Endothelial cell of umbilical vein (primary cell): Measurements from ENCODE around the gene ADAT3. TPM values are rescaled to one million over a fixed set of nuclear protein-coding genes. Genes with fewer than 3 reads are reported as not detected.

Source experiments
- BruUV-seq: library from RNA; stranded (reverse); fragments of 400-500 nt; replicated peaks from 2 replicates; lab custom pipeline; 2021; lab: Mats Ljungman, UMichigan
- CTCF ChIA-PET: fragments of 300-600, 350-600 bp; sonication (Branson Sonifier 250); formaldehyde crosslinking; loops from one replicate; lab custom pipeline; 2021; ENCODE audit warnings: antibody characterized with exemption, inconsistent platforms; lab: Charles Lee
- POLR2A ChIA-PET: fragments of 300-600, 350-600 bp; sonication (Branson Sonifier 250); formaldehyde crosslinking; loops from one replicate; lab custom pipeline; 2021; ENCODE audit warnings: antibody characterized with exemption, inconsistent platforms; lab: Charles Lee
- DNase-seq: peaks from one replicate; pipeline ENCODE4 v3.0.0-alpha.2; 2011; ENCODE audit warnings: low read depth, low spot score
- FAIRE-seq: peaks from 2 replicates; lab custom pipeline; 2011; peaks lifted over from hg19 to GRCh38; lab: Jason Lieb, UNC
- H2AFZ ChIP-seq: 2 replicates; pipeline ENCODE4 v1.6.0; 2012; ENCODE audit warnings: low read depth, low read length, control low read depth, inconsistent platforms
- H3K27ac ChIP-seq: 2 replicates; pipeline ENCODE4 v1.5.1; 2011; ENCODE audit warnings: low read depth, mild to moderate bottlenecking, control low read depth, low read length, moderate library complexity; ENCODE audit not compliant: insufficient read depth
- H3K27me3 ChIP-seq, 2 experiments: 2 replicates each; pipeline versions ENCODE4 v1.6.0 to v1.6.1; 2011; ENCODE audit warnings: low read length in 2 of 2, mixed read lengths in 1 of 2; ENCODE audit not compliant: control insufficient read depth in 2 of 2, insufficient read depth in 2 of 2
- H3K36me3 ChIP-seq, 2 experiments: 2 replicates in 1 of 2; 3 replicates in 1 of 2; pipeline ENCODE4 v1.5.1; 2011; ENCODE audit warnings: low read length in 2 of 2, mild to moderate bottlenecking in 1 of 2, moderate library complexity in 1 of 2; ENCODE audit not compliant: control insufficient read depth in 2 of 2, insufficient read depth in 2 of 2; ENCODE audit errors: extremely low read depth in 1 of 2
- H3K4me1 ChIP-seq: 3 replicates; pipeline ENCODE4 v1.5.1; 2011; ENCODE audit warnings: mild to moderate bottlenecking, low read length; ENCODE audit not compliant: control insufficient read depth, insufficient read depth; ENCODE audit errors: extremely low read depth
- H3K4me2 ChIP-seq: 2 replicates; pipeline ENCODE4 v1.6.1; 2011; ENCODE audit warnings: low read length, control low read depth, mixed read lengths; ENCODE audit not compliant: insufficient read depth
- H3K4me3 ChIP-seq, 3 experiments: fragments of 200-600 bp in 1 of 3; sonication (generic), shearing (Covaris generic) in 1 of 3; replicated peaks in 1 of 3; 2 replicates each; pipeline ENCODE4 v1.5.1; 2011 to 2016; ENCODE audit warnings: control low read depth in 3 of 3, low read length in 3 of 3, mild to moderate bottlenecking in 2 of 3, inconsistent platforms in 1 of 3, low read depth in 1 of 3, moderate library complexity in 1 of 3; ENCODE audit not compliant: insufficient read depth in 1 of 3
- H3K79me2 ChIP-seq: 2 replicates; pipeline ENCODE4 v1.6.0; 2012; ENCODE audit warnings: low read length, inconsistent platforms; ENCODE audit not compliant: control insufficient read depth, insufficient read depth
- H3K9ac ChIP-seq: replicated peaks from 2 replicates; pipeline ENCODE3; 2011; ENCODE audit warnings: low read length, control low read depth; ENCODE audit not compliant: insufficient read depth; ENCODE audit errors: extremely low read depth
- H3K9me1 ChIP-seq: replicated peaks from 3 replicates; pipeline ENCODE4 v1.6.0; 2011; ENCODE audit warnings: mild to moderate bottlenecking, low read length; ENCODE audit not compliant: control insufficient read depth, insufficient read depth; ENCODE audit errors: extremely low read depth
- H3K9me3 ChIP-seq: replicated peaks from 2 replicates; pipeline ENCODE4 v1.5.1; 2012; ENCODE audit warnings: low read length, inconsistent platforms; ENCODE audit not compliant: control insufficient read depth, insufficient read depth
- H4K20me1 ChIP-seq: replicated peaks from 2 replicates; pipeline ENCODE3; 2011; ENCODE audit warnings: mild to moderate bottlenecking, low read length; ENCODE audit not compliant: control insufficient read depth, insufficient read depth; ENCODE audit errors: extremely low read depth
- EZH2 ChIP-seq: IDR thresholded peaks from 2 replicates; pipeline ENCODE4 v1.6.1; 2012; ENCODE audit warnings: borderline replicate concordance, low read depth, mild to moderate bottlenecking, moderate library complexity, low read length, inconsistent platforms; ENCODE audit not compliant: severe bottlenecking
- FOS ChIP-seq: IDR thresholded peaks from 2 replicates; pipeline ENCODE4 v1.6.1; 2011; ENCODE audit warnings: mild to moderate bottlenecking, low read length, moderate library complexity, borderline replicate concordance; ENCODE audit not compliant: insufficient read depth
- GATA2 ChIP-seq: IDR thresholded peaks from 2 replicates; pipeline ENCODE4 v1.7.0; 2011; ENCODE audit warnings: low read depth, mild to moderate bottlenecking, moderate library complexity, mixed read lengths, low read length; ENCODE audit not compliant: insufficient read length, insufficient read depth
- JUN ChIP-seq: IDR thresholded peaks from 2 replicates; pipeline ENCODE4 v1.6.1; 2011; ENCODE audit warnings: borderline replicate concordance, low read depth; ENCODE audit not compliant: insufficient read length, insufficient read depth
- MYC ChIP-seq: IDR thresholded peaks from one replicate; pipeline ENCODE4 v1.6.1; 2011; ENCODE audit warnings: mild to moderate bottlenecking, low read depth, low read length
- POLR2A ChIP-seq: IDR thresholded peaks from 2 replicates; pipeline ENCODE4 v1.6.1; 2012; ENCODE audit warnings: low read depth, mild to moderate bottlenecking, control low read depth, low read length
- POLR2AphosphoS5 ChIP-seq: IDR thresholded peaks from 2 replicates; pipeline ENCODE4 v1.6.1; 2012; ENCODE audit warnings: low read depth, mild to moderate bottlenecking, control low read depth, low read length, moderate library complexity; ENCODE audit not compliant: insufficient read depth
- dilution Hi-C: fragments of 300-500 bp; cut with MboI; formaldehyde crosslinking; loops from one replicate; pipeline ENCODE4 v1.15.0; 2019; ENCODE audit warnings: low sequenced_read_pairs; ENCODE audit not compliant: extremely low pct_ligation_motif_present
- intact Hi-C: fragments of 100-400 bp; cut with micrococcal nuclease; formaldehyde crosslinking; loops from one replicate; pipeline ENCODE4 v1.10.0; 2022
- polyA plus RNA-seq, 4 experiments: library from polyadenylated mRNA; depleted of rRNA in 3 of 4; stranded (reverse) in 3 of 4; unstranded in 1 of 4; fragments of >200 nt; gene quantifications; 2 replicates each; pipeline versions ENCODE4 v1.2.1 to v1.2.3, GENCODE V29; 2011 to 2012; ENCODE audit warnings: missing spikeins in 1 of 4
- total RNA-seq: library from RNA; stranded (reverse); gene quantifications from 2 replicates; pipeline ENCODE4 v1.2.3, GENCODE V29; 2021
- TF ChIP-seq, protein P1 (sequence below): IDR thresholded peaks from 2 replicates; pipeline ENCODE4 v1.6.1; 2011; ENCODE audit not compliant: insufficient read depth, insufficient read length
- TF ChIP-seq, protein P2 (sequence below), 2 donors: IDR thresholded peaks; 1 replicate in 1 of 2; 2 replicates in 1 of 2; pipeline ENCODE4 v1.5.1; 2011; ENCODE audit warnings: low read length in 2 of 2, mild to moderate bottlenecking in 2 of 2, moderate library complexity in 2 of 2, control low read depth in 1 of 2, inconsistent platforms in 1 of 2, low read depth in 1 of 2; ENCODE audit not compliant: insufficient read depth in 1 of 2; ENCODE audit errors: extremely low read depth in 1 of 2

ADAT3 gene
- total and polyA plus RNA-seq, 2 donors (not counting 3 experiments of a cell fraction or from before 2014, with no cell fraction given) = 5.7 to 11.7 TPM

DNA sequence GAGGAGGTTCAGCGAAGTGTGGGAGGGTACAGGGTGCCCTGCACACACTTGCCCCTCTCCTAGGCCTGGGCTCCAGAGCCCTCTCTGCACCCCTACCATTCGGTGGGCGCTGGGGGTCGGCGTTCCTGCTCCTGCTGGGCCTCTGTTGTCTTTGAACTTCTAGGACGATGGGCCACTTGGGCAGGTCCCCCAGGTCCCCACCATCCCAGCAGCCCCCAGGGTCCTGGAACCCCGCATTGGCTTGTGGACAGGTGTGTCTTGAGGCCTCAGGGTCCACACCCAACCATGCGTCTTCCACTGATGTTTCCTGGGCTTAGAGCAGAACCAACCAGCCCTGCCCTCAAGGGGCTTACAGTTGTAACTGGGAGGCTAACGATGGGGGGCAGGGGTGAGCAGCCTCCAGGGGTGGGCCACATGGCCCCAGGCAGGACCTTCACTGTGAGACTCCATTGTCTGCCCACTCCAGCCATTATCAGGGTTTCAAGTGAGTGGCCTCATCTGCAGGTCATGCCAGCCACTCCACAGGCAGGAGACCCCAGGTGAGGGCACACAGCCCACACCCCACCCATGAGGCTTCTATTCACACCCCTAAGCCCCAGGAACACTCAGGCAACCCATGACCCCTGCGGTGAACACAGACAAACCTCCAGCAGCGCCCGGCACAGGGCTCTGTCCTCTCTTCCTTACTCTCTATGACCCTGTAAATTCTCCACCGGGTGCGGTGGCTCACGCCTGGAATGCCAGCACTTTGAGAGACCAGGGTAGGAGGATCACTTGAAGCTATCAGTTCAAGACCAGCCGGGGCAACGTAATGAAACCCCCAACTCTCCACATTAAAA, 39.8 kb upstream of the ADAT3 start:
- Histone ChIP-seq H3K9ac (no peak overlapping the region), H3K4me3 (no peak overlapping the region), H3K27me3 (no peaks in the 10 kb centered on the region), H3K9me1 (no peaks in the 10 kb centered on the region), H3K36me3 (no peaks in the 10 kb centered on the region), H2AFZ (no peak overlapping the region), H3K4me2 (no peak overlapping the region), H3K27ac (no peak overlapping the region), H4K20me1 (no peaks in the 10 kb centered on the region), H3K4me1 (peaks cover 17% of the 10 kb centered on the region), H3K79me2 (peaks cover 25% of the 10 kb centered on the region), H3K9me3 (no peaks in the 10 kb centered on the region)
- intact Hi-C loops = loop anchor here (2.0 kb wide), 2 partner anchors 19 to 63 kb away; partner anchors contain the start of gene ABHD17A
- ChIA-PET CTCF (interaction anchor here (0.9 to 3.2 kb wide), 17 partner anchors 8 to 78 kb away, joined by 3 to 44 read pairs (median 4); partner anchors contain the start of gene ABHD17A), POLR2A (no interaction called here)
- no peak for FAIRE-seq
- TF ChIP-seq EZH2 = no peak
- no peak for TF ChIP-seq GATA2
- no peak for TF ChIP-seq POLR2A
- TF ChIP-seq, protein P1, sequence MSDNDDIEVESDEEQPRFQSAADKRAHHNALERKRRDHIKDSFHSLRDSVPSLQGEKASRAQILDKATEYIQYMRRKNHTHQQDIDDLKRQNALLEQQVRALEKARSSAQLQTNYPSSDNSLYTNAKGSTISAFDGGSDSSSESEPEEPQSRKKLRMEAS = no peak
- no peak for TF ChIP-seq MYC
- TF ChIP-seq POLR2AphosphoS5 = no peak
- TF ChIP-seq, protein P2, sequence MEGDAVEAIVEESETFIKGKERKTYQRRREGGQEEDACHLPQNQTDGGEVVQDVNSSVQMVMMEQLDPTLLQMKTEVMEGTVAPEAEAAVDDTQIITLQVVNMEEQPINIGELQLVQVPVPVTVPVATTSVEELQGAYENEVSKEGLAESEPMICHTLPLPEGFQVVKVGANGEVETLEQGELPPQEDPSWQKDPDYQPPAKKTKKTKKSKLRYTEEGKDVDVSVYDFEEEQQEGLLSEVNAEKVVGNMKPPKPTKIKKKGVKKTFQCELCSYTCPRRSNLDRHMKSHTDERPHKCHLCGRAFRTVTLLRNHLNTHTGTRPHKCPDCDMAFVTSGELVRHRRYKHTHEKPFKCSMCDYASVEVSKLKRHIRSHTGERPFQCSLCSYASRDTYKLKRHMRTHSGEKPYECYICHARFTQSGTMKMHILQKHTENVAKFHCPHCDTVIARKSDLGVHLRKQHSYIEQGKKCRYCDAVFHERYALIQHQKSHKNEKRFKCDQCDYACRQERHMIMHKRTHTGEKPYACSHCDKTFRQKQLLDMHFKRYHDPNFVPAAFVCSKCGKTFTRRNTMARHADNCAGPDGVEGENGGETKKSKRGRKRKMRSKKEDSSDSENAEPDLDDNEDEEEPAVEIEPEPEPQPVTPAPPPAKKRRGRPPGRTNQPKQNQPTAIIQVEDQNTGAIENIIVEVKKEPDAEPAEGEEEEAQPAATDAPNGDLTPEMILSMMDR (IDR thresholded peaks at IDR 0.05; ENCODE audit: extremely low read depth in 1 of 2, insufficient read depth in 1 of 2, low read depth in 1 of 2, low read length in 2 of 2) = no peak
- TF ChIP-seq FOS = no peak
- no peak for TF ChIP-seq JUN
- BruUV-seq = no TSS peak
- dilution Hi-C loops = no loop called here
- DNase-seq = no peak
